Inferior parietal cortex (tissue), 1 donor: ENCODE measurements around the gene SHQ1.
"Not testable (repeated sequence)": the region's sequence is repeated elsewhere in the genome, so short reads cannot be mapped to it uniquely, and the experiment has no call there.

Experiments used
- DNase-seq: peaks from one replicate; pipeline ENCODE4 v3.0.0-alpha.2; 2016; ENCODE audit errors: extremely low spot score

Gene SHQ1

GRCh38 chr3:72748659-72749058, 99.6 kb downstream of the SHQ1 start:
- no peak for DNase-seq

DNA sequence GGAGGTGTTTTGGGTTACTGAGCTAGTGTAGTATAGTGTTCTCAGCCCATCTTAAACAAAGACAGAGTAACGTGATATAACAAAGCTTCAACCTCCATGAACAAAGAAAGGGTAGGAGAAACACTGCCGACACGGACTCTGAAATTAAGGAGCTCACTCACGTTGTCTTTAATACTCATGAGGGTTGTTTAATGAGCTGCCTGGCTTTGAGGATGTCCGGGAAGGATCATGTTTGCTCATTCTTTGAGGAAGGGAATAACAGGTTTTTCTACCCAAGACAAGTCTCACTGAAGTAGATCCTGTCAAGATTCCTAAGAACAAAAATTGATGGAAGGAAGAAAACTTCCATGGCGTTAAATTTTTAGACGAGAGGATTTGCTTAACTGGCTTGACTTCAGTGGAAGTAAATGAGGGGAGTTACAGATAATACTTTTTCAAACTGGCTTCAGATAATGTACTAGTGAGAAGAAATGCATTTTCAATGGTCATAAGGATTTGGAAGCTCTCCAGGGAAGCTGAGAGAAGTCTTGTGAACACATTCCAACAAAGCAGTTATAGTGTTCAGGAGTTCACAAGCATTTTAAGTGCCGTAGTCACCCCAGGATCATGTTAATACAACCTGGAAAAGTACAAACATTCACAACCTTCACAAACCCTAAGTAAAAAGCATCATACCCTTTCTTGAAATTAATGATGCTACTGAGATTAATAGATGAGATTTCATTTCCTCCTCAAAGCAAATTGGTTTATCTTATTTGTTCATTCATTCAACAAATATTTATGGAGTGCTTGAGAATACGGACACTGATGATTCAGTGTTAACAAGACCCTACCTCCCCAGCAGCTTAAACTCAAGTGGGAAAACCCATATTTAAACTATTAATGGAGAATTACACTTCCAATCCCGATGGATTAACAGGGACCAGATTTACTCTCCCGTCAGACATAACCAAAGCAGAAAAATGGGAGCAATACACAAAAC, 101.5 kb downstream of the SHQ1 start:
- no peak for DNase-seq

DNA sequence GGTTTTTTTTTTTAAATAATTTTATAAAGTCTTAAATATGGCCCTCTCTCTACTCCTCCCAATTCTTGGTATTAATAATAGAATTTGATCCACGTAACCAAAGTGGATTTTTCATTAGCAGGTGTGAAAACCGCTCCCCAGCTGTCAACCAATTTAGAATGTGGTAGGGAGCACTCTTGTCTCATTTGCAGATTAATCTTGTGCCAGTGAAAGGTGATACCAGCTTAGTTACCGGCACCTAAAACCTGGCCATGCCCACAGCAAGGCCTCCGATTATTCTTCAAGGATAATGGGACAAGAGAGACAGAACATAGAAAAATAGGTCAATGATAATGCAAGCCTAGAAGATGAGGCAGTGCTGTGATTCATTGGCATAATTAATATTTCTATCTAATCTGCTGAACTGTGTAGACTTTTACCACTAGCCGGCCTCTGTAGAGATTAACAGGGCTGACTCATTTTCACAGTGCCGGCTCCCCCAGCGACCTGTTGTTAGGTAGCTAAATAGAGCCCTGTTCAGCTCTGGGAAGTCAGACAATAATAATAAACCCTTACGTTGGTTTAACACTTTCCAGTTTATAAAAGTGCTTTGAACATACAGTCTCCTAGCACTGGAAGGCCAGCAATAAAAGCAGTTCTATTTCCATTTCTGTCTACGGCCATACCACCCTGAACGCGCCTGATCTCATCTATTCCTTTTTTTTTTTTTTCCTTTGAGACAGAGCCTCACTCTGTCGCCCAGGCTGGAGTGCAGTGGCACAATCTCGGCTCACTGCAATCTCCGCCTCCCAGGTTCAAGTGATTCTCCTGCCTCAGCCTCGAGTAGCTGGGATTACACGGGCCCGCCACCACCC, 102.9 kb downstream of the SHQ1 start:
- no peak for DNase-seq

- no peak for DNase-seq
Measured at GRCh38 chr3:72744330-72744729, 103.9 kb downstream of the SHQ1 start.

DNA sequence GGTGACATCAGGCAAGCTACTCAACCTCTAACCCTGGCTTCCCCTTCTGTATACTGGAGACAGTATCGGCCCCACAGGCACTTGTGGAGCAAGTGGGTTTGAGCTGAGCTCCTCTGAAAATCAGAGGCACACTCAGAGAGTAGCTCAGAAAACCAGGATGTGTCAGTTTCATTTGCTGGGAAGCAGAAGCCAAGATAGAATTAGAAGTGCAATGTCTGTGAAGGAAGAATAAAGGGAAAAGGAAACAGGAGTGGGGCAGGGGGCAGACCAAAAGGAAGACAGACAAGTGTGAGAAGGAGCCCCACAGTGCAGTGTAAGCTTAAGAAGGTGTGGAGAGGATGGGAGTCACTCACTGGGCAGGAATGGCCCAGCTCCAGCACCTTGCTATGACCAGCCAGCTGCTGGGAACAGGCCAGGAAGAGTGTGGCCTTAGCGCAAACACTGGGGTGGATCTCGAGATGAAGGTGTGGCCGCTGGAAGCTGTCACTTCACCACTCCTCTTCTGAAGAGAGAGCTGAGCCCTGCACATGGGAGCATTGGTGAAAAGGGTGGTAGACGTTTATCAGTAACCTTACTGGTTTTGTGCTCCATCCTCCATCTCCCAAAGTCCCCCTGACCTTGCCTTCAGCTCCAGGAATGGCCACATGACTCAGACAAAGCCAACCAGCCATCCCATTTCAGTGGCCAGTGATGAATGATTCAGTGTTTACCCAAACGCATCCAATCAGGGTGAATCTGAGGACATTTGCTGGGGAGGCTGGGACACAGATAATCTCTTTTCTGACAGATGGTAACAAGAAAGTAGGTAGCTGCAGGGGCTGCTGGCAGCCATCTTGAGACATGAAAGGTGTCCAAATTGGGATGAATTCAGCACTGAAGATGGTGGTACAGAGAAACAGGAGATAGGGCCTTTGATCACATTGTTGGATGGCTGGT, 108.4 kb downstream of the SHQ1 start:
- DNase-seq, result no peak

- no peak for DNase-seq
Measured at GRCh38 chr3:72738752-72739530, 109.3 kb downstream of the SHQ1 start.

DNA sequence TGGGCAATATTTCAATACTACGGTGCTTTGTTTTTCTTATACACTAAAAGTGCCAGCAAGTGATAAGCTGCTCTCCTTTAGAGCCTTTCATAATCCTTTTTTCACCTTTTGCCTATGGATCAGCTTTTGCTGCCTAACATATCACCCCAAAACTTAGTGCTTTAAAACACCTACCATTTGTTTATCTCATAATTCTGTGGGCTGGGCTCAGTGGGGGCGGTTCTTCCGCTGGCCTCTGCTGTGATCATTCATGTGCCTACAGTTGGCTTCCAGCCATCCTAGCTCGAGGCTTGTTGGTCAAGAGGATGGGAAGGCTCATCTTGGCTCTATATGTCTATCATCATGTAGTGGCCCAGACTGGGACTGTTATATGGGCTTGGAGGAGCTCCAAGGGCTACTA, 113.2 kb downstream of the SHQ1 start:
- not testable (repeated sequence) for DNase-seq

DNA sequence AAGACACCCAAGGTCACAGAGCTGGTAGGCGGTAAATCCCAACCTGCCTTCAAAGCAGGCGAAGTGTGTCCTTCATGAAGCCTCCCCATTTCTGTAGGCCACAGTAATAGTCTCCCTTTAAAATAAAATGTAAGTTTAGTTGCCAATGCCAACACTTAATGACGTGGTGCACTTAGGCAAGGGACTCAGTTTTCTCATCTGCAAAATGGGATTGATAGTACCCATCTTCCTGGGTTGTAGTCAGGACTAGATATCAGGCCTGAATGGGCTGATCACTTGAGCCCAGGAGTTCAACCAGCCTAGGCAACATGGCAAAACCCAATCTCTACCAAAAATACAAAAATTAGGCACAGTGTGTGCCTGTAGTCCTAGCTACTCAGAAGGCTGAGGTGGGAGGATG, 114.6 kb downstream of the SHQ1 start:
- DNase-seq, result no peak

GRCh38 chr3:72732666-72733345, 115.4 kb downstream of the SHQ1 start:
- not testable (repeated sequence) for DNase-seq

- DNase-seq, result no peak
Measured at GRCh38 chr3:72728958-72729467, 119.2 kb downstream of the SHQ1 start.

DNA sequence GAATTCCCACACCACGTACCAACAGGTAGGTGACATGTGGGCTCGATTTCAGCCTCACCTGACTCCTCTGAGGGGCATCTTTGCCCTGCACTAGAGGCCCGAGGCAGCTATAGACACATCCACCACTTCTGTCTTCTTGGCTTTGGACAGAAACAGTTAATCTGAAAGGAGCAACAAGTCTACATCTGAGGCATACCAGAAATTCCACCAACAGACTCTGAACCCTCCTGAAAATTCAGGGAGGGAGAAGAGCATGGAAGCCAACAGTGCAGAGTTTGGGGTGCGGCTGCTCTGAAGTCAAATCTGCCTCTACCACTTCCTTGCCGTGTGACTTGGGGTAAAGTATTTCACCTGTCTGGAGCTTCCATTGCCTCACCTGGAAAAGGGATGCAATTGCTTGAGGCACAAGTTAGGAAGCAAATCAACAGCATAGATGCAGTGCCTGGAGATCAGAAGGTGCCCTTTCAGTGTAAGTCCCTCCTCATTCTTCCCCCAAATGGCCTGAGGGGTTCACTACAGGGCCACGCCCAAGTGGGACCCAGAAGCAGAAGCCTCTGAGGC, 119.8 kb downstream of the SHQ1 start:
- no peak for DNase-seq

- no peak for DNase-seq
Measured at GRCh38 chr3:72727726-72728125, 120.5 kb downstream of the SHQ1 start.

- DNase-seq, result no peak
Measured at GRCh38 chr3:72727172-72727571, 121.1 kb downstream of the SHQ1 start.

DNA sequence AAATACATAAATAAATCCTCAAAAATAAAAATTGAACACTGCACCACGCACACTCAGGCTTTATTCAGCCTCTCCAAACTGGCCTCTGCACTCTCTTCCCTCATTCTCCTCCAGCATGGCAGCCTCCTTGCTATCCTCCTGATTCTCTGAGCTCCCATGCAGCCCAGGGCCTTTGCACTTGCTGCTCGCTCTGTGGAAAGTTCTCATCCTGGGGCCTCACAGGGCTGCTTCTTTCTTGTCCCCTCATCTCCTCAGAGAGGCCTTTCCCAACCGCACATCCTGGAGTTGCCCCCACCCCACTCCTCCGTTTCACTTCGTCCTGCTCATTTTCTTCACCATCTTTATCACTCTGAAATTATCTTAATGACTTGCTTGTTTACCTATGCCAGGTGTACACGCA, 123.0 kb downstream of the SHQ1 start:
- no peak for DNase-seq

DNA sequence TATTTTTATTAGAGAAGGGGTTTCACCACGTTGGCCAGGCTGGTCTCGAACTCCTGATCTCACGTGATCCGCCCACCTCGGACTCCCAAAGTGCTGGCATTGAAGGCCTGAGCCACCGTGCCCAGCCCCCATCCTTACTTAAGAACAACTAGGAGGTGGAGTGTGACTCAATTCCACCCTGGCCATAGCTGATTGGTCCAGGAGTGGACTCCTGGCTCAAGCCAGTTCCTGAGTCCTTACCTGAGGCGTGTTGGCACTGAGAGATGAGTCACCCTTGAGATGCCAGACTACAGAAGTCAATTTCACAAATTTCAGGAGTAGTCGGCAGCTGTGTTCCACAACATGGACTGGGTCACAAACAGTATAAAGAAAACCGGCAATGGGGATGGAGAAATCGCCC, 124.2 kb downstream of the SHQ1 start:
- no peak for DNase-seq

DNA sequence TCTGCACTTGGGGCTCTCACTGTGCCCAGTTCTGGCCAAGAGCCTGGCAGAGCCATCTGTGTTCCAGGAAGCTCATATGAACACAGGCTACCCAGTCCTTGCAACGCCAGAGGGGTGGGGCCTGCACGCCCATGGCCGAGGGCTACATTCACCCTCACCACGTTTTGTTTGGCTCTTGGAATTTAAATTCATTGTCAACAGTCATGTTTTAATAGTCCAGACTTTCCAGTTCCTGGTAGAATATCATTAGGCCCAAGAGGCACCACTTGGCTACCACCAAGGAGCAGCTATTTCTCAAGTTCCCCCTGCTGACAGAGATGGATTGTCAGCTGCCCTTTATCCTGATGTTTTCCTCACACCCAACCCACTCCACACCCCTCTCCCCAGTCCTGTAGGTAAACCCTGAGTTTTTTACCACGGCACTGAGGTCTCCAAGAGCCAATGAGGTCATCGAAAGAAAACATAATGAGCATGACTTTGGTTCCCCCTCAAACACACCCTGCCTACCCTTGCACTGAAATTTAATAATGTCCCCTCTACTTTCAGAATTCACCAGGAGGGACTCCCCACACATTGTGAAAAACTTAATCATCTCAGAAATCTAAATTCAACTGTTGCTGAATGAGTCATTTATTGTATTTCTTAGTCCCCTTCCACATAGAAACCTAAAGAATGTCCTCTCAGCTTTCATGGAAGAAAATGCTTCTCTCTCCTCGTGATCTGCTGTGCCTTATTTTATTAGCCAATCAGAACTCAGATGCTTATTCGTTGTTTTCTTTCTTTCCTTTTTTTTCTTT, 125.1 kb downstream of the SHQ1 start:
- no peak for DNase-seq

- no peak for DNase-seq
Measured at GRCh38 chr3:72721683-72722381, 126.4 kb downstream of the SHQ1 start.

DNA sequence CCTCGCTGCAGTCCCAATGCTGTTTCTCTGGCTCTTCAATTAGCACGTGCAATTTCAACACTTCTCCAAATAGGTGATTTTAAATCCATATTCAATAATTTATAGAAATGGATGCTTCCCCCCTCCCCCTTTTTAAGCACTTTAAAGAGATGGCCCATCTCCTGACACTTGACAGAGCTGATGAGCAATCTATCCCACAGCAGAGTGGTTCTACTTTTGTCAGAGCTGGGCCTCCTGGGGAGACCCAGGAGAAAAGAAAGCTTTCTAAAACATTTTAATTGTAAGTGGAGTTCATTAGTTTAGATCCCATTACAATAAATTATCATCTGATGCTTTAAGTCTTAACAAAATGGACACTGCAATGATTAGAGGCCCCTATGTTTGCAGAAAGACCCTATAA, 127.7 kb downstream of the SHQ1 start:
- DNase-seq, result no peak
